Activated CD4-positive, alpha-beta T cell treated with anti-CD3 and anti-CD28 coated beads, Interleukin-2, Interleukin-4, amounts not matched to agents 100 ng/mL and 50 ng/mL, durations not matched to agents 16 hours and 8 hours (primary cell): ENCODE measurements around the gene ICOS.
"Not testable (repeated sequence)": the region's sequence is repeated elsewhere in the genome, so short reads cannot be mapped to it uniquely, and the experiment has no call there.

Source experiments
- DNase-seq: peaks from one replicate; pipeline ENCODE4 v3.0.0-alpha.2; 2020; ENCODE audit warnings: low spot score

ICOS gene

DNA sequence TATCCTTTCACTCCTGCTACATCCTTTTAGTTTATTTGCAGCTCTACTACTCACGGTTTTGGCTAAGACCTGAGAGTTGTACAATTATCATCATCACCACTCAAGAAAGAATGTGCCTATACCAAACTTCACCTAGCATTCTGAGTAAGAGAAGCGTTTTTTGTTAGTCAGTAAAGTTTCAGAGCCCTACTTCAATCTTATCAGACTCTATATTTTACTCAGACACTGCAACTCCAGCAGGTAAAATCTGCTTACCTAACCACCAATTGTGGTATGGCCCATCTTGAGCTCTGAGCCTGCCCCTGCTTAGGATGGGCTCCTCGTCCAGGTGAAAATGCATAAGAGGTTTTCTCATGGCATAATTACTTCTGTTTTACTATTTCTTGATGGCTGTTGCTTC lies 37.1 kb downstream of the ICOS start:
- DNase-seq, result peak; percentile 64

DNA sequence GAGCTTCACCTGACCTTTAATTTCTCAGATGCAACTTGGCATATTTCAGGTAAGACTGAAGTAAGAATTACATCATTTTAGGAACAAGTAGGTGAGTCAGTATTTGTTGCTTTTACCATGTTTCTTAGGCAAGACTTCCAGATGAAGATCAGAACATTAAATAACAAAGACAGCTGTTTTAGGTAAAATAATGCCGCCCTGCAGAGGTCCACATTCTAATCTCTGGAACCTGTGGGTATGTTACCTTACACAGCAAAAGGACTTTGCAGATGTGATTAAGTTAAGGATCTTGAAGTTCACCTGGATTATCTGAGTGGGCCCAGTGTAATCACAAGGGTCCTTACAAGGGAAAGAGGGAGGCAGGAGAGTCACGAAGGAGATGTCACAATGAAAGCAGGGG lies 39.3 kb downstream of the ICOS start:
- no peak for DNase-seq

DNA sequence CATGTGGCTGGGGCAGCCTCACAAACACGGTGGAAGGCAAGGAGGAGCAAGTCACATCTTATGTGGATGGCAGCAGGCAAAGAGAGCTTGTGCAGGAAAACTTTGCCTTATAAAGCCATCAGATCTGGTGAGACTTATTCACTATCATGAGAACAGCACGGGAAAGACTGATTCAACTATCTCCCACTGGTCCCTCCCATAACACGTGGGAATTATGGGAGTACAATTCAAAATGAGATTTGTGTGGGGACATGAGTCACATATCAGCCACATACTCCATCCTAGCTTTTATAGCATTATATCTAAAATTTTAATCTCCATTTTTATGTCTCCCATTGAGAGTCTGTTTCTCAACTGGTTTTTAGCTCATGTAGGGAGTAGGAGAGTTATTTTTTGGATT lies 45.7 kb downstream of the ICOS start:
- no peak for DNase-seq

DNA sequence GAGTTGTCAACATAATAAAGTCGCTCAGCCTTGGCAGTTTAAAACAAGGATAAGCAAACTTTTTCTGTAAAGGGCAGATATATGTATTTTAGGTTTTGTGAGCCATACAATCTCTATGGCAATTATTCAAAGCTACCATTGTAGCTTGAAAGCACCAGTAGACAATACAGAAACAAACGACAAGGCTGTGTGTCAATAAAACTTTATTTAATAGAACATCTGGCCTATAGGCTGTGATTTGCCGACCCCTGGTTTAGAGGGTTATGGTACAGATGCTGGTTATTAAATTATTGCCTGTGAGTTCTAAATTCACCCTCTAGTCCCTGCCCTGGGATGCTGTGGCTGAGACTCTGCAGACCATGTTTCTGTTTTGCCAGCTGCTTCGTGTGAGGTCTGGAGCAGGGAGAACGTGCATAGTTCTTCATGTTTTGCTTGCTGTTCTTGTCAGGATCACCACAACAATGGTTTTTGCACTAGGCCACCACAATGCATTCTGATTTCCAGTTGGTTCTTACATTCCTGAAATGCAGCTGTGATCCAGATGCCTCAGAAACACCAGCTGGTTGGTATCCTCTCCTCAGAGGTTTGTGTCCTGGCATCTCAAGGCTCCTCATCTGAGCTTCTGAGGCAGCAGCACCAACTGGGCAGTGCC lies 46.6 kb downstream of the ICOS start:
- no peak for DNase-seq

DNA sequence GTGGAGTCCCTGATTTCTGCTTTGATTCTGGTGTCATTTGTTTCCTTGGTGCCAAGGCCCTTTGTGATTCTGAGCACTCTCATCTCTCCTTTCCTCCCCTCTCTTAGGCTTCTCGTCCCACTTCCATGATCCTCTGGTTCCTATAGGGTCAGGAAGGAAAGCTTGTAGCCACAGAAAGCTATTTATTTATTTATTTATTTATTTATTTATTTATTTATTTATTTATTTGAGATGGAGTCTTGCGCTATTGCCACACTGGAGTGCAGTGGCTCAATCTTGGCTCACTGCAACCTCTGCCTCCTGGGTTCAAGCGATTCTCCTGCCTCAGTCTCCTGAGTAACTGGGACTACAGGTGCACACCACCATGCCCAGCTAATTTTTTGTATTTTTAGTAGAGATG lies 49.4 kb downstream of the ICOS start:
- not testable (repeated sequence) for DNase-seq

DNA sequence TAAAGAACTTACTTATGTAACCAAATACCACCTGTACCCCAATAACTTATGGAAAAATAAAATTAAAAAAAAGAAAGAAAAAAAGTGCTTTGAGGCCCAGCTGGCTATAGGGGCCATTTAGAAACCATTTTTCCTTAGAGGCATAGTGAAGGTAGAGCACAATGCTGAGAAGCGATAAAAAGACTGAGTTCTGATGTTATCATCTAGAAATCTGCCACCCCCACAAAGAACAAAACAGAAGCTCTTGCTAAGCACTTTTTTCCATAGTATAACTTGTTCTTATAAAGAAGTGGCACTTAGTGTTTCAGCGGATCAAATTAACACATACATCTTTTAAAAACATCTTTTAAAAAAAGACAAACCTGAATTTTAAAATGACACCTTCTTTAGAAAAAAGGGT lies 51.4 kb downstream of the ICOS start:
- DNase-seq, result no peak

DNA sequence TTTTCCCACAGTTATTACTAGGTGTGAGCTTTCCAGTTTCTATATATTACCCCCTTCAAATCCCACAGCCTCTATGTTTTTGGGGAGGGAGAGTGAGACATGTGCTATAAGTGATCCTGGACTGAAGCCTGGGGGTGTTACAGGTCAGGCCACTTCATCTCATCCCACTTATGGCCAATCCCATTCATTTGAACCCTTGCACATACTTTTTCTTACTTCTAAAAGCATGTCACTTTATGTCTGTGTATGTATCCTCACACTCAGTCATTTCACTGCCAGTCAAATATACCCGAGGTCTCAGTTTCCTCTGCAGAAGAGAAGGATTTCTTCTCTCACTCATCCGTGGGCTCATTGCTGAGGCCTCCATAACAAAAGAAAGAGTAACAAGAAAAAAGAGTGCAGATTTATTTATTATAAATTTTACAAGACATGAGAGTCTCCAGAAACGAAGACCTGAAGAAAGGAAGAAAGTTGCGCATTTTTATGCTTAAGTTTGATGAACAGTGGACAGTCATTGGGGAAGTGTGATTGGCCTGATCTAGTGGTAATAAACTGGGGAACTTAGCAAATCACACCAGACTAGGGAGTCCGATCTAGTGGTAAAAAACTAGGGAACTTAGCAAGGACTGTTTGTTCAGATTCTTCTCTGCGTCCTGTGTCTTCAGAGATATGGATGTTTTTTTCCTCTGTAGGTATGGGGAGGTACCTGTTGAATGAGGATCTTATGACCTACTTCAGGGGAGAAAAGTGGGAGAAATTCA lies 52.1 kb downstream of the ICOS start:
- DNase-seq, result peak; percentile 48

DNA sequence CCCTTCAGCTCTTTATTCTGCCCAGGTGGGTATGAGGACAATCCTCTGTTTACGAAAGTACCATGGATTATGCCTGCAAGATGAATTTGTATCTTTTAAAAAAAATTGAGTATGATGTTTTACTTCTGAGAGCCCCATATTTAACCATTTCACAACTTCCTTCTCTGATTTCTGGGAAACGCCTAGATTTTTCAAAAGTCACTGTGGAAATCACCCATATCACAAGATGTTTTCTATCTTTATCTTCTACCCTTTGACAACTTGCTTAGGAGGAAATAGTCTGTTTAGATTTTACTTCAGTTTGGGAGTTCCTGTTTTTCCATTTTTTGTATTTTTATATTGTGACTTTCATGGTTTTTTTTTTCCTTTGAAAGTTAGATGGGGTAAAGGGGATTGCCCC lies 53.0 kb downstream of the ICOS start:
- no peak for DNase-seq

DNA sequence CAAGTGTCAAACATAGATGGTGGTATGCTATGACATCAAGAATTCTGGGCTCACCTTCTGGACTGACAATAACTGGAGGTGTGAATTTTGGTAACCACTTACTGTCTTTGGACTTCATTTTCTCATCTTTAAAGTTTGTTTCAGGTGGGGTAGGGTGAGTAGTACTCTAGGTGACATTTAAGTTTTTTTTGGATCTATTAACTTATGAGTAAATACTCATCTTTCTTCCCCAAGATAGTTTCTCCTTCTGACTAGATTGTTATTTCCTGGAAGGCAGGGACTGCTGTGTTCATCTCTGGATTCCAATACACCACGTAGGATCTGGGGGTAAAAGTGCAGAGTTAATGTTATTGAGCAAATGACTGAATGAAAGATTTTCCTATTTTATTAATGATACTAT lies 55.9 kb downstream of the ICOS start:
- DNase-seq, result peak; percentile 60

DNA sequence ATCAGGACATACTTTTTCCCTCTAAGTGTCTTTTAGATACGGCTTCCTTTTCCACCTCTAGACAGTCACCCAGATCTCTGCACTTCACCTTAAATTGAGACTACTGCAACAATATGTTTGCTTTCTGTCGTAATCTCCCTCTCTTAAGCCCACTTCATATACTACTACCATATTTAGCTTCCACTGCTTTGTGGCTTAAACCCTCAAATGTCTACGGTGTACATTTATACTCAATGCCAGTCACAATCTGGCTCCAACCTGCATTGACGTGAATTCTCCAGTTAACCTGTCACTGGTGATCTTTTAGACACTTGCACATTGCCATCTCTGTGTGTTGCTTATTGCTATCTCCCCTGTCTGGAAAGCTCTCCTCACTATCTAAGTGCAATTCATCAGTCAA lies 56.4 kb downstream of the ICOS start:
- no peak for DNase-seq

DNA sequence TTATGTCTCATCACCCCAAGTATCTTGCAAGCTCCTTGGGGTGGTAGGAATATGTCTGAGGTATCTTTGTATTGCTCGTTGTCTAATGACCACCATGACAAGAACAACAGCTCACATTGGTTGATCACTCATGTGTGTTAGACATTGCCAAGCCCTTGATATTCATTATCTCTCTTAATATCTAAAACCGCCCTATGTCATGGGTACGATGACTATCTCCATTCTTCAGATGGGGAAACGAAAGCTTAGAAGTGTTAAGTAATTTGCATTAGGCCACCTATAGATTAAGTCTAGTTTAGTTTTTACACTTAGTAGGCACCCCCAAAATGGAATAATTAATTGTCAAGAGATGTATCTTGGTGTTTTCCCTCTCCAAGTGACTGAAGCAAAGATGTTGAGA lies 57.0 kb downstream of the ICOS start:
- peak; percentile 62 for DNase-seq

DNA sequence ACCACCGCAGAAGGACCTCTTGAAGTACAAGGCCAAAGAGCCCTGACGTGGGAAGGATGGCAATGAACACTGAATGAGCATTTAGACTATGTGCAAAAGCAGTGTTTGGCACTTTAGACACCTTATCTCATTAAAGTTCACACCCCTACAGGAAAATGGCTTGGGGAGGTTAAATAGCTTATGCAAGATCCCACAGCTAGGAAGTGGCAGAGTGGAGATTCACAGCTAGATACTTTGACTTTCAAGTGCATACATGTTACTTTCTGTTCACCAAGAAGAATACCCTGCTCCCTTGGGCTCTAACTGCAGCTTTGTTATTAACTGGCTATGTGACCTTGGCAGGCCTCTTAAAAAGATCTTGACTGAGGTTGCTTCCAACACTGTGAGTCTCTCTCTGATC lies 58.2 kb downstream of the ICOS start:
- DNase-seq, result peak; percentile 67

DNA sequence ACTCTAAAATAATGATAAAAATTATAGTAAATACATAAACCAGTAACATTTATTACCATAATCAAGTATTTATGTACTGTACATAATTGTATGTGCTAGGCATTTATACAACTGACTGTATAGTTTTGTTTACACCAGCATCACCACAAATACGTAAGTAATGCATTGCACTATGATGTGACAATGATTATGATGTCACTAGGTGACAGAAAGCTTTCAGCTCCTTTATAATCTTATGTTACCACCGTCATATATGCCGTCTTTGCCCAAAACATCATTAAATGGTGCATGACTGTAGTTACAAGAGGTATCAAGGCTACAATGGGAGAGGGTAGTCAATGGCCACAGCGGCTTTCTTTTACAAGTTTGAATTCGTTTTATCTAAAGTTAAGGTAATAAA lies 60.1 kb downstream of the ICOS start:
- DNase-seq, result no peak

DNA sequence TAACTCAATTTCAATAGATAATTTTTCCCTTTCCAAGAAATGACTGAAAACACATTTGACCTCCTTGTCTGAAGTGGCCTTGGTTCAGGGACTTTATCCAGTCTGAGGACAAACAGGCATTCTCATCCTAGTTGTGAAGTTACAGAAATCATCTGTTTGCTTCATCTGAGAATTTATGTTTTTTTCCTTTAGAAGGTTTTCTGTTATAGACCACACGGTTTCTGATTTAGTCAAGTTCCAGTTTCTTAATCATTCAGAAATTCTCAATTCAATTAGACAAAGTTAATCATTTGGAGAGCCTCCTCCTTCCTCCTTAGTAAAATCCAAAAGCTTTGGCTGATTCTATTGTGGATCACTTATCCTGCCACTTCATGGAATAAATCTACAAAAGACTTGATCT lies 60.9 kb downstream of the ICOS start:
- DNase-seq, result peak; percentile 72

DNA sequence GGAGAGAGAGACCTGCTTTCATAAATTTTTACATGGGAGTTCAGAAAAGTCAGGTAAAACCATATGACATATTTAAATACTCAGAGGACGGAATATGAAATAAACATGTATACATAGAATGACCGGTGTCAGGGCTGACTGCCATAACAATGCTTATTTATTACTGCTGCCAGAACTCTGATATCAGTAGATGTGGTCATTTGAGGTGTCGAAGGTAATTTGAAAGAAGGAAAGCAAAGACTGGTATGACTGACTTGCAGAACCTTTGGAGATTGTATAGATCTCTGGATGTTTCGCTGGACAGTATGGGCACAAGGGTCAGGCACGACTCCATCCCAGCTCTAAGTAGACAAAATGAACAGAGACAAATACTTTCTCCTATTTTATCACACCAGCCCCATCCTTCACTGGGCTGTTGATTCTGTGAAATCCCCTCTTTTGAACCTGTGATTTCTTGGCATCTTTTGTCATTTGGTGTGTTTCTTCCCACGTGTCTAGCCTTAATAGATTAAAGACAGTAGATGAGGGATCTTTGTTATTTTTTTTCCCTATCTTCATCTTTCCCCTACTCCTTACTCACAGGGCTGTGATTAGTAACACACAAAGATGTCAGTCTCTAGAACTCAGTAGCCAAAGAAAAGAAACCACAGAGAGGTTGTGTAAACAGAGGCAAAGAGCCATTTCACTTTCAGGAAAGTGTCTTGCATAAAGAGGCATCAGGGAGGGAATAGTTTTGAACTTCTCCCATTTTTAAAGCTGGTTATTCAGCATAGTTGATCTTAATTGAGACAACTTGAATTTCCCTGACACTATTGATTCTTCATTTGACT lies 61.6 kb downstream of the ICOS start:
- DNase-seq, result peak; percentile 52

DNA sequence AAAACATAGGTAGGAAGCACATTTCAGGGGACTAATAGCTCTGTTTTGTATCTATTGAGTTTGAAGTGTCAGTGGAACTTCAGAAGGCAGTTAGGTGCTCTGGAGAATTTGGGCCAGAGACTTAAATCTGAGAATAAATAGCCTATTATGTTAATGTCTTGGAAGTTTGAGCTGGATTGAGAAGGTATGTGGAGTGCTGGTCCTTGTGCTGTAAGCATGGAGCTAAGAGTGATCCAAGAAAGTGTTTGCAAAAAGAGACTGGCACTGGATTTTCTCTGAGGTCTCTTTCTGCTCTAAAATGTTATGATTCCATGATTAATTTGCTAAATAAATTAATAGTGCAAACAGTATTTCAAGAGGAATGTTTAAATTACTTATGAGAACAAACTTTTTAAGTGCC lies 63.3 kb downstream of the ICOS start:
- DNase-seq, result no peak

DNA sequence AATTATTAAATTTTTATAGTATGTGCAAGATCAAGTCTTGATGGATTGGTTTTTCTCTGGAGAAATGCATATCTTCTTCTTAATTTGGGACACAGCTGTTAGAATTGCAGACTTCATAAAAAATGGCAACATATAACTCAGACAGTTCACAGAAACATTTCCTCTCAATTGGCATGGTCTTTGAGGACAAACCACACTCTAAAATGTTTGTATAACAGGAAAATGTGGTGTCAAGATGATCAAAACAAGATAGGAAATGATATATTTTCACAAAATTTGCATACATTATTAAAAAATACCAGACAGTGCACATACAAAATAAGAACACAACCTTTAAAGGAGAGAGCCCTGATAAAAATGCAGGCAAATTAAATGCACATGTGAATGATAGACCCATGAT lies 63.9 kb downstream of the ICOS start:
- no peak for DNase-seq

DNA sequence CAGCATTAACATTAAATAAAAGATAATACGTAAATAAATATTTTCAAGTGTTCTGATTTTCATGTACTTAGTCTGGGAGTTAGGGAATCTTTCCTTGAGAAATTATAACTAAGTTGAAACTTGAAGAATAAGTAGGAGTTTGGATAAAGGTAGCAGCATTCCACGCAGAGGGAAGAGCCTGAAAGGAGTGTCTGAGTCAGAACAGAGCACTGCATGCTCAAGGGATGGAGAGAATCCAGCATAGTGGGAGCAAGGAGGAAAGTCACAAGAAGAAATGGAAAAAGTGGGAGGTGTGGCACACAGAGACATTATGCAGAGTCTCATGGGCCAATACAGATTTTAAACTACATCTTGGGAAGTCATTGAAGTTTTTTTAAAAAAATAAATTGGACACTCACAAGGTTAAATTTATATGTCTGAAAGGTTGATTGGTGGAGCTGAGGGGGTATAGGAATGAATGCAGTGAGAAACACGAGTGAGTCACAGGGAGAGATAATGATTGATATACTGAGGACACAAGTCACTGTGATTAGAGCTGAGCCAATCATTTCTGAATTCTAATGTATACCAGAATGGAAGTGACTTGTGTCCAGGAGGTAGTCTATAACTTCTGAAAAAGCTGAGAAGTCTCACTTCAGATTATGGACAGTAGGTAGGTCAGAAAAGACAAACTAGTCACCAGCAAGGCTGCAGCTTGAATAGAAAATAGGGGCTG lies 66.9 kb downstream of the ICOS start:
- DNase-seq, result no peak

DNA sequence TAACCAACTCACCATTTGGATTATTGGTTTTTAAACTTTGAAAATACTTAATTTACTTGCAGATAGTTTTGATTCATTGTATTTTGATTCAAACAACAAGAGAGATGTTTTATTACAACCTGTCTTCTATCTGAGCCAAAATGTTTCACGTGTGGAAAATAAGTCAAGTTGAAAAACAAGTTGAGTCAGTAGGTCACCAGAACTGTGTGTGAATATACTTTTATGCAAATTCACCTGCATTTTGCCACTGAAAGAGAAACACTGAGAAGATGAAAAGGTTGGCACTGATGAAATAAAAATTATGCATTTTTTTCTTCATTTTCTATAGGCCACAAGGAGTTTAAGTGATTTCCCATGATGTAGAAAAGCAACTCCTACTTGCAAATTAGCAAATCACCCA lies 68.3 kb downstream of the ICOS start:
- peak; percentile 54 for DNase-seq

DNA sequence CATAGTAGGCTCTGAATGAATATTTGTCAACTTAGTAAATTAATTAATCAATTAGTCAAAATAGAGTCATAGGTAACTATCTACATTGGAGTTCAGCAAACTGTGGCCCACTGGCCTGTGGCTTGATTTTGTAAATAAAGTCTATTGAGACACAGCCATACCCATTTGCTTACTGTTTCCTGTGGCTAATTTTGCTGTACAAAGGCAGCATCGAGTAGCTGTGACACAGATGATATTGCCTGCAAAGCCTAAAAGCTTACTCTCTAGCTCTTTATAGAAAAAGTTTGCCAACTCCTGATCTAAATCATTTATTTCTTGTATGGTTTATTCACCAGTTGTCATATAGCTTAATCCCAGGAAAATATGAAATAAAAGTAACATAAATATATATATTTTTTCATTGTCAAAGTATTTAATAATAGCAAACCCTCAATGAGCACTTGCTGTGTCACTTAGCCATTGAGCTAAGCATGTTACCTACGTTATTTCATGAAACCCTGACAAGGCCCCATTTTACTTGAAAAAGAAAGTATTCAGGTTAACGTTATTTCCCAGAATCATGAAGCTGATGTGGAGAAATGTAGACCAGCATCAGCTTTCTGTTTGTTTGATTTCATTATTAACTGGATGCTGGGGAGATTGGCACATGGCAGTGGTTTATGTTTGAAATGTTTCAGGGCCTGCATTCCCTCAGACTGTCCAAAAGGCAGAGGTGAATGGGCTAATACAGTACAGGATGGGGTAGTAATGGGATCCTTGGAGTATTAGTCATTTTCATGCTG lies 69.6 kb downstream of the ICOS start:
- DNase-seq, result peak; percentile 58

DNA sequence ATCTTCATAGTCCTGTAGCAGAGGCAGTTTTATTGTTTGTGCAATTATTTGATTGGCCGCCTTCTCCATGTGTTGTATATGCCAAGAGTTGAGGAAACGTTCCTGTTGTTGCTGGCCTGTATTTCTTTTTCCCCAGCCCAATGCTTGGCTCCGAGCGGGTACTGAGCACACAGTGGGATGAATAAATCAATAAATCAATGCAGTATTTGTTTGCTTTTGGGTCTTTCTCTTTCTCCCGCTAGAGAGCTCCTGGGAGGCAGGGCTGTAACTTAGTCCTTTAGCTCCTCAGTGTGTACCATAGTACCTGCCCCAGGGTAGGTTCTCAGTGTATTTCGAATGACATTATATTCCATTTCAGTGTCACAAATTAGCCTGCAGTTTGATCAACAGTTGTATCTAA lies 71.8 kb downstream of the ICOS start:
- DNase-seq, result no peak
